Prostate gland (tissue), 2 donors: ENCODE measurements around the gene EIF4G3. TPM values are rescaled to one million over a fixed set of nuclear protein-coding genes. Genes with fewer than 3 reads are reported as not detected.

Experiments
- DNase-seq: peaks from one replicate; pipeline ENCODE4 v3.0.0-alpha.2; 2019; ENCODE audit warnings: low spot score
- H3K27ac ChIP-seq, 2 donors: fragments of 200-600 bp; sonication (generic); 2 replicates each; pipeline ENCODE4 v1.5.1; 2017 to 2019
- H3K27me3 ChIP-seq: fragments of 200-600 bp; sonication (generic); replicated peaks from 2 replicates; pipeline ENCODE4 v1.5.1; 2019; ENCODE audit not compliant: insufficient read depth
- H3K36me3 ChIP-seq, 2 donors: fragments of 200-600 bp; sonication (generic); 1 replicate in 1 of 2; 2 replicates in 1 of 2; pipeline versions ENCODE4 v1.5.1 to v1.8.1; 2017 to 2019
- H3K4me1 ChIP-seq: fragments of 200-600 bp; sonication (generic); replicated peaks from 2 replicates; pipeline ENCODE4 v1.5.1; 2019
- H3K4me3 ChIP-seq, 2 donors: fragments of 200-600 bp; sonication (generic); 2 replicates each; pipeline ENCODE4 v1.5.1; 2017 to 2019
- H3K9me3 ChIP-seq: fragments of 200-600 bp; sonication (generic); 2 replicates; pipeline ENCODE4 v1.5.1; 2017
- CTCF ChIP-seq, 4 experiments: fragments of 200-600 bp in 2 of 4; fragments of 450-650 bp in 2 of 4; sonication (generic) in 2 of 4; IDR thresholded peaks; 1 replicate in 3 of 4; 2 replicates in 1 of 4; pipeline ENCODE4 v1.5.1; 2016 to 2019; ENCODE audit warnings: antibody characterized with exemption in 4 of 4, mild to moderate bottlenecking in 2 of 4, moderate library complexity in 2 of 4
- POLR2A ChIP-seq: fragments of 450-650 bp; IDR thresholded peaks from one replicate; pipeline ENCODE4 v1.6.1; 2016; ENCODE audit warnings: antibody characterized with exemption, mild to moderate bottlenecking
- POLR2AphosphoS5 ChIP-seq: sonication (generic); formaldehyde crosslinking; IDR thresholded peaks from one replicate; pipeline ENCODE4 v1.6.1; 2017; ENCODE audit warnings: antibody characterized with exemption
- WGBS: methylation state at CpG from one replicate; pipeline ENCODE4 v1.1.5; 2018; 5-methylcytosine and 5-hydroxymethylcytosine counted together
- intact Hi-C: fragments of 100-400 bp; cut with DNase I; formaldehyde crosslinking; loops from one replicate; pipeline ENCODE4 v1.14.2; 2022
- microRNA counts, 2 donors: library from miRNA; unstranded; fragments of <30 nt; microRNA quantifications; one replicate each; lab custom pipeline; 2016 to 2017
- microRNA-seq: library from miRNA; unstranded; fragments of <30 nt; microRNA quantifications from one replicate; pipeline ENCODE4, GENCODE V29; 2016
- small RNA-seq, 2 donors: library from RNA; depleted of rRNA; stranded (forward); fragments of <200 nt; gene quantifications; one replicate each; pipeline ENCODE3, GENCODE V24; 2016
- total RNA-seq, 2 donors: library from RNA; depleted of rRNA; stranded (reverse); fragments of >200 nt; gene quantifications; one replicate each; pipeline ENCODE4 v1.1.0, GENCODE V29; 2016

EIF4G3 gene
- total RNA-seq, 2 donors from 2014 or later: 28.3 to 81.1 TPM

- intact Hi-C loops: no loop called here
- Histone ChIP-seq H3K27ac (no peak overlapping the region), H3K27me3 (no peaks in the 10 kb centered on the region), H3K36me3 (peaks cover 4 to 10% of the 10 kb centered on the region in 2 donors), H3K9me3 (no peaks in the 10 kb centered on the region), H3K4me3 (no peak overlapping the region), H3K4me1 (no peaks in the 10 kb centered on the region)
- no peak for TF ChIP-seq POLR2A
- TF ChIP-seq CTCF (IDR thresholded peaks at IDR 0.05): no peak
- no peak for TF ChIP-seq POLR2AphosphoS5
- no peak for DNase-seq
- WGBS: 96% methylated on average over 6 of the region's 6 CpGs
Observed at GRCh38 chr1:20770314-20771087, 406.2 kb downstream of the EIF4G3 start.

DNA sequence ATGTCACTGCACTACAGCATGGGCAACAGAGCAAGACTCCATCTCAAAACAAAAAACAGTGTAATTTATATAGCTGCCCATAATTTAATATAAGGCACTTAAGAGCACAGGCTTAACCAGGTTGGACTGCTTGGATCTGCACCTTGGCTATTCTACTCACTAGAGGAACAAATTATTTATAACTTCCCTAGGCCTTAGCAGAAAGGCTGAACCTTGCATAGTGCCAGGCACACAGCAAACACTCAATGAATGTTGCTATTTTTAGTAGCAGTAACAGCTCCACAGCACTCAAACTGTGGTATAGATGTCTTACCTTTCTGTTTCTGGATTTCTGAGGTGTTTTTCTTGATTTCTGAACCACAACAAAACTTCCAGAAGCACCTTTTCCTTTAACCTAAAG is 409.4 kb downstream of the EIF4G3 start:
- Histone ChIP-seq H3K36me3 (peaks cover 9 to 15% of the 10 kb centered on the region in 2 donors), H3K27me3 (no peaks in the 10 kb centered on the region), H3K27ac (no peak overlapping the region), H3K4me1 (no peaks in the 10 kb centered on the region), H3K4me3 (no peak overlapping the region), H3K9me3 (no peaks in the 10 kb centered on the region)
- intact Hi-C loops: no loop called here
- TF ChIP-seq POLR2AphosphoS5 (no peak), POLR2A (no peak), CTCF (IDR thresholded peaks at IDR 0.05) (no peak)
- DNase-seq: no peak

GRCh38 chr1:20763417-20763816 is 413.3 kb downstream of the EIF4G3 start:
- peaks cover 11 to 18% of the 10 kb centered on the region in 2 donors for H3K36me3 ChIP-seq
- intact Hi-C loops: no loop called here

DNA sequence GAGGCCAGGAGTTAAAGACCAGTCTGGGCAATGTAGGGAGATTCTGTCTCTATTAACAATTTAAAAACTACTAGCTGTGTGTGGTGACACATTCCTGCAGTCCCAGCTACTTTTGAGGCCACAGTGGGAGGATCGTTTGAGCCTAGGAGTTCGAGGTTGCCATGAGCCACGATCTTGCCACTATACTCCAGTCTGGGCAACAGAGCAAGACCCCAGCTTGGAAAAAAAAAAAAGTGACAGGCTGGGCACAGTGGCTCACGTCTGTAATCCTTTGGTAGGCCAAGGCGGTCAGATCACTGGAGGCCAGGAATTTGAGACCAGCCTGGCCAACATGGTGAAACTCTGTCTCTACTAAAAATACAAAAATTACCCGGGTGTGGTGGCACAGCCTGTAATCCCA is 416.4 kb downstream of the EIF4G3 start:
- WGBS: 93% methylated on average over 6 of the region's 6 CpGs
- Histone ChIP-seq H3K27ac (no peak overlapping the region), H3K4me3 (no peak overlapping the region), H3K9me3 (no peaks in the 10 kb centered on the region), H3K27me3 (no peaks in the 10 kb centered on the region), H3K4me1 (no peaks in the 10 kb centered on the region), H3K36me3 (peaks cover 11 to 13% of the 10 kb centered on the region in 2 donors)
- DNase-seq: no peak
- intact Hi-C loops: no loop called here
- TF ChIP-seq CTCF (IDR thresholded peaks at IDR 0.05): no peak
- TF ChIP-seq POLR2AphosphoS5: no peak
- TF ChIP-seq POLR2A: no peak

More at GRCh38 chr1:20763417-20763816, 413.3 kb downstream of the EIF4G3 start:
- no peaks in the 10 kb centered on the region for H3K9me3 ChIP-seq
- TF ChIP-seq CTCF (IDR thresholded peaks at IDR 0.05) (no peak), POLR2A (no peak), POLR2AphosphoS5 (no peak)
- H3K27ac ChIP-seq: no peak overlapping the region
- no peak for DNase-seq
- no peak overlapping the region for H3K4me3 ChIP-seq
- H3K27me3 ChIP-seq: no peaks in the 10 kb centered on the region
- WGBS: 96% methylated on average over 3 of the region's 3 CpGs
- H3K4me1 ChIP-seq: no peaks in the 10 kb centered on the region

MicroRNA genes within 50 kb of the gene (microRNA counts, 767-probe panel; counts per million panel counts)
- 0 to 431 counts per million in 2 donors for microRNA hsa-miR-1256 (lab: Ali Mortazavi, UCI)

Small RNA genes lying within 50 kb of the gene (microRNA-seq; reads per million reads assigned to microRNA genes)
- not detected for gene MIR1256

Small RNA genes lying within 50 kb of the gene (small RNA-seq; reads per million reads assigned to genes)
- gene AL627311.1 (0 reads per million in 2 donors), gene MIR1256 (0 reads per million in 2 donors), gene RNU7-200P (0 reads per million in 2 donors)

Other genes with a start within 250 kb of the EIF4G3 start
- gene ECE1, start 113.6 kb upstream of the EIF4G3 start, total RNA-seq: 100 to 1,000 TPM; 113 to 146 TPM